GM12875 (cell line): ENCODE measurements around the gene SPECC1.
A peak's percentile ranks its signal among the peaks of the same experiment; 100 is the strongest.
"Not testable (repeated sequence)": the region's sequence is repeated elsewhere in the genome, so short reads cannot be mapped to it uniquely, and the experiment has no call there.

Source experiments
- H3K4me3 ChIP-seq: one replicate; pipeline ENCODE4 v1.5.1; 2011; ENCODE audit warnings: low read depth, low read length, control low read depth
- CTCF ChIP-seq: IDR thresholded peaks from 2 replicates; pipeline ENCODE4 v1.5.1; 2011; ENCODE audit warnings: low read depth, mild to moderate bottlenecking, control low read depth, inconsistent platforms, low read length, moderate library complexity, borderline replicate concordance; ENCODE audit not compliant: insufficient read depth

SPECC1 gene

GRCh38 chr17:20073055-20073979 is 64.2 kb downstream of the SPECC1 start:
- peak overlapping the region; percentile 43 for H3K4me3 ChIP-seq
- no peak for TF ChIP-seq CTCF

- peak overlapping the region; percentile 43 for H3K4me3 ChIP-seq
- TF ChIP-seq CTCF: no peak
Measured at GRCh38 chr17:20074001-20074400, 64.8 kb downstream of the SPECC1 start.

GRCh38 chr17:20074489-20074888 is 65.3 kb downstream of the SPECC1 start:
- no peak for TF ChIP-seq CTCF
- peak overlapping the region; percentile 43 for H3K4me3 ChIP-seq

- H3K4me3 ChIP-seq: not testable (repeated sequence)
Measured at GRCh38 chr17:20076137-20076536, 67.0 kb downstream of the SPECC1 start.

- TF ChIP-seq CTCF: no peak
- no peak overlapping the region for H3K4me3 ChIP-seq
Measured at GRCh38 chr17:20077978-20078685, 69.0 kb downstream of the SPECC1 start.

- no peak overlapping the region for H3K4me3 ChIP-seq
- TF ChIP-seq CTCF: no peak
Measured at GRCh38 chr17:20080513-20080912, 71.4 kb downstream of the SPECC1 start.

- TF ChIP-seq CTCF: no peak
- H3K4me3 ChIP-seq: no peak overlapping the region
Measured at GRCh38 chr17:20083156-20083859, 74.1 kb downstream of the SPECC1 start.
